ENCODE results near the gene SH3RF3. TPM values are rescaled to one million over a fixed set of nuclear protein-coding genes. Genes with fewer than 3 reads are reported as not detected.
"Not testable (repeated sequence)": the region's sequence is repeated elsewhere in the genome, so short reads cannot be mapped to it uniquely, and the experiment has no call there.

The SH3RF3 gene
- total RNA-seq, 2 donors from 2014 or later: 1.4 to 17.0 TPM

DNA sequence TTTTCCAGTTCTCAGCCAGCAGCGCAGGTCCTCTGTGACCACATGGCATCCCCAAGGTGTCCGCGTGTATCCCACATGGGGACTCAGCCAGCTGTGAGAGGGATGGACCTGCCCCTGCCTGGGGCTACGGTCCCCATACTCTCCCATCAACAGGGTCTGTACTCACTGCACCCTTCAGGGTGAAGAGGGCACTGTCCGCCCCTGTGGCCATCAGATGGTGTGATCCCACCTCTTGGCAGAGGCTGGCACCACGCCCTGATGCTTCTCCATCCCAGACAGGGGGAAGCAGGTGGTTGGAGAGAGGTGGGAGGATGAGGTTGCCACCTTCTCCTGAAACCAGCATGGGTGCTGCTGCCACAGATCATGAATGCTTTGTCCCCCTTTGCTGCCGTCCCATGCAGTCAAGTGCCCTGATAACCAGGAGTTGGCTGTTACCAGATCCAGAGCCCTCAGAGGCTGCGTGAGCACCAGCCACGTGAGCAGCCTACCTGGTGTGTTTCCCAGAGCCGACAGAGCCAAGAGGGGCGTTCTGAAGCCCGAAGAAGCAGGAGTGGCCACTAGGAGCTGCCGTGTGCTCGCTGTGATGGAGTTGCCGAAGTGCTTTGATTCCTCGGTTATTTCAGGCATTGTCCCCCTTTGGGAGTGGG is 93.9 kb downstream of the SH3RF3 start:
- no peak for TF ChIP-seq POLR2A (IDR thresholded peaks at IDR 0.05)
- TF ChIP-seq, protein P1, sequence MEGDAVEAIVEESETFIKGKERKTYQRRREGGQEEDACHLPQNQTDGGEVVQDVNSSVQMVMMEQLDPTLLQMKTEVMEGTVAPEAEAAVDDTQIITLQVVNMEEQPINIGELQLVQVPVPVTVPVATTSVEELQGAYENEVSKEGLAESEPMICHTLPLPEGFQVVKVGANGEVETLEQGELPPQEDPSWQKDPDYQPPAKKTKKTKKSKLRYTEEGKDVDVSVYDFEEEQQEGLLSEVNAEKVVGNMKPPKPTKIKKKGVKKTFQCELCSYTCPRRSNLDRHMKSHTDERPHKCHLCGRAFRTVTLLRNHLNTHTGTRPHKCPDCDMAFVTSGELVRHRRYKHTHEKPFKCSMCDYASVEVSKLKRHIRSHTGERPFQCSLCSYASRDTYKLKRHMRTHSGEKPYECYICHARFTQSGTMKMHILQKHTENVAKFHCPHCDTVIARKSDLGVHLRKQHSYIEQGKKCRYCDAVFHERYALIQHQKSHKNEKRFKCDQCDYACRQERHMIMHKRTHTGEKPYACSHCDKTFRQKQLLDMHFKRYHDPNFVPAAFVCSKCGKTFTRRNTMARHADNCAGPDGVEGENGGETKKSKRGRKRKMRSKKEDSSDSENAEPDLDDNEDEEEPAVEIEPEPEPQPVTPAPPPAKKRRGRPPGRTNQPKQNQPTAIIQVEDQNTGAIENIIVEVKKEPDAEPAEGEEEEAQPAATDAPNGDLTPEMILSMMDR (IDR thresholded peaks at IDR 0.05): no peak
- TF ChIP-seq POLR2AphosphoS5 (IDR thresholded peaks at IDR 0.05): no peak
- Histone ChIP-seq H3K36me3 (no peaks in the 10 kb centered on the region), H3K4me3 (no peak overlapping the region), H3K27ac (no peak overlapping the region), H3K9me3 (no peaks in the 10 kb centered on the region), H3K27me3 (replicated peaks; ENCODE audit: insufficient read depth) (no peaks in the 10 kb centered on the region), H3K4me1 (replicated peaks) (no peaks in the 10 kb centered on the region)
- no peak for DNase-seq (ENCODE audit: low spot score)
- intact Hi-C loops (cut with DNase I): no loop called here
- 86% methylated on average over 15 of the region's 16 CpGs for WGBS

GRCh38 chr2:109223490-109223889 is 94.5 kb downstream of the SH3RF3 start:
- H3K36me3 ChIP-seq: no peaks in the 10 kb centered on the region
- TF ChIP-seq, protein P1 (IDR thresholded peaks at IDR 0.05): no peak
- no peak for TF ChIP-seq POLR2AphosphoS5 (IDR thresholded peaks at IDR 0.05)
- TF ChIP-seq POLR2A (IDR thresholded peaks at IDR 0.05): no peak
- no peaks in the 10 kb centered on the region for H3K27me3 ChIP-seq (replicated peaks; ENCODE audit: insufficient read depth)
- intact Hi-C loops (cut with DNase I): no loop called here
- no peaks in the 10 kb centered on the region for H3K9me3 ChIP-seq
- 96% methylated on average over 7 of the region's 8 CpGs for WGBS
- H3K27ac ChIP-seq: no peak overlapping the region
- no peak for DNase-seq (ENCODE audit: low spot score)
- no peaks in the 10 kb centered on the region for H3K4me1 ChIP-seq (replicated peaks)
- H3K4me3 ChIP-seq: no peak overlapping the region

DNA sequence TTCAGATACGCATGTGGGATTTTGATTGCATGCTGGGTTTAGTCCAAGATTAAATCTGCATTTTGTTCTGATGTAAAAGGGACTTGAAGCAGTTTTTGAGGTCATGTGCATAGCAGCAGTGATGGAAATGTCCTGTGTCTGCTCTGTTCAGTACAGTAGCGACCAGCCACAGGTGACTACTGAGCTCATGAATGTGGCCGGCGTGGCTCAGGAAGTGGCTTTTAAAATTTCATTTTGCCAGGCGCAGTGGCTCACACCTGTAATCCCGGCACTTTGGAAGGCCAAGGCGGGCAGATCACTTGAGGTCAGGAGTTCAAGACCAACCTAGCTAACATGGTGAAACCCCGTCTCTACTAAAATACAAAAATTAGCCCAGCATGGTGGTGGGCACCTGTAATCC is 95.3 kb downstream of the SH3RF3 start:
- DNase-seq (ENCODE audit: low spot score); H3K4me1 ChIP-seq (replicated peaks); H3K27ac ChIP-seq; H3K4me3 ChIP-seq; H3K9me3 ChIP-seq; intact Hi-C loops (cut with DNase I); H3K36me3 ChIP-seq; H3K27me3 ChIP-seq (replicated peaks; ENCODE audit: insufficient read depth): not testable (repeated sequence)
- 94% methylated on average over 8 of the region's 8 CpGs for WGBS

DNA sequence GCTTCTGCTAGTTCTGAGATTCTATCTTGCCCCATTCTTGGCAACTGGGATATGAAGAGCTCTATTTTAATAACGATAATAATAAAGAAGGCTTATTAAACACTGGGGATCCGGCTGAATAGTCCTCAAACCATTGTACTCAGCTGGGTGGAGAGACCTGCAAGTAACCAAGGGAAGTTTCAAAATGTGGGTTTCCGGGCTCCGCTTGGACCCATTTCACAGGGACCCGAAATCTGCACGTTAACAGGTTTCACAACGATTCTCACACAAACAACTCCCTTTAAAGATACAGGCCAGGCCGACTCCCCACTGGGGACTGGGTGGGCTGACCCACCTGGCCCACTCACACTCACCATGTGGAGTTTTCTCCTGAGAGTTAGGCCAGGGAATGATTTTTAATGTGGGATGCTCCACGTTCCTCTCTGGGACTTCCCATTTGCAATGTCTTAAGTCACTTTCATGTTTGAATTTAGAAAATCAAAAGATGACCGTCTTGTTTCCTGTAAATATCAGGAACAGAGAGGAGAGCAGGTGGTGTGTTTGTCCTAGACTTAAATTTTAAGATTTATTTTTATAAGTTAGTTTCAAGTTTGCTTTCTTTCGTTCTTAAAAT is 96.3 kb downstream of the SH3RF3 start:
- intact Hi-C loops (cut with DNase I): no loop called here
- no peak for TF ChIP-seq POLR2AphosphoS5 (IDR thresholded peaks at IDR 0.05)
- 90% methylated on average over 11 of the region's 11 CpGs for WGBS

DNA sequence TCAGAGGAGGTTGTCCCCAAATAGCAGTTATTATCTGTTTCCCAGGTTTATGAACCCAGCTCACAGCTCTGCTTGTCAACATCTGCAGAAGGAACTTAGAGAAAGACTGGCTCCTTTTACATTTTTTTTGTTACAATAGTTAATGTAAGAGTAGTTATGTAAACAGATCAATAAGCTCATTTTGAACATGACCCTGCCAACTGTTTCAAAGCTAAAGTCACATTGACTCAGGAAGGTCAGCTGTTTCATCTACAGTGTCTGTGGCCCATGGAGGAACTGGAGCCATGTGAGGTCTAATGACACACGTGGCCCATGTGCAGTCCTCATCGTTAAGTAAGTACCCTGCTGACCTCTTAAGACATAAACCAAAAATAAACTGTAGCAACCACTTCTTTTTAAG is 97.1 kb downstream of the SH3RF3 start:
- H3K36me3 ChIP-seq: no peaks in the 10 kb centered on the region
- intact Hi-C loops (cut with DNase I): no loop called here
- H3K9me3 ChIP-seq: no peaks in the 10 kb centered on the region
- TF ChIP-seq POLR2AphosphoS5 (IDR thresholded peaks at IDR 0.05): no peak
- TF ChIP-seq, protein P1 (IDR thresholded peaks at IDR 0.05): no peak
- TF ChIP-seq POLR2A (IDR thresholded peaks at IDR 0.05): no peak
- H3K27ac ChIP-seq: no peak overlapping the region
- no peaks in the 10 kb centered on the region for H3K4me1 ChIP-seq (replicated peaks)
- H3K4me3 ChIP-seq: no peak overlapping the region
- no peaks in the 10 kb centered on the region for H3K27me3 ChIP-seq (replicated peaks; ENCODE audit: insufficient read depth)
- WGBS: 87% methylated on average over 2 of the region's 2 CpGs
- DNase-seq (ENCODE audit: low spot score): no peak

More for the DNA sequence above, 96.3 kb downstream of the SH3RF3 start:
- Histone ChIP-seq H3K27me3 (replicated peaks; ENCODE audit: insufficient read depth) (no peaks in the 10 kb centered on the region), H3K4me3 (no peak overlapping the region), H3K9me3 (no peaks in the 10 kb centered on the region), H3K4me1 (replicated peaks) (no peaks in the 10 kb centered on the region), H3K27ac (no peak overlapping the region), H3K36me3 (no peaks in the 10 kb centered on the region)
- DNase-seq (ENCODE audit: low spot score): no peak

DNA sequence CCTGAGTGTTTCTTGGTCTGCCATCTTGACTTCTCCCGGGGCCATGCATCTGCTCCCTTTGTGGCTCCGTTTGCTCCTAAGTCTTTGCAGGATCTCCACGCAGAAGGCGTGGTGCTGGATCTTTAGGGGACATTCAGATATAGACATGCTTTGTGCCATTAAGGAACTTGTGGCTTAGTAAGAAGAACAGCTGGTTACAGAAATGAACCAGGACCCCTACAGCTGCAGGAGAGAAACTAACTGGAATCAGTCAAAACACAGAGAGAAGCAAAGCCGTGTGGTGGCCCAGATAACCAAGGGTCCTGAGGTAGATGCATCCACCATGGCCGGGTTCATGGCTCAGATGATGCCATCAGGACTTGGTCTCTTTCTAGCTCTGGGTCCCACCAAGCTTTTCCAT is 97.6 kb downstream of the SH3RF3 start:
- WGBS: 94% methylated on average over 6 of the region's 6 CpGs
- H3K27me3 ChIP-seq (replicated peaks; ENCODE audit: insufficient read depth): no peaks in the 10 kb centered on the region
- TF ChIP-seq POLR2AphosphoS5 (IDR thresholded peaks at IDR 0.05): no peak
- TF ChIP-seq POLR2A (IDR thresholded peaks at IDR 0.05): no peak
- TF ChIP-seq, protein P1 (IDR thresholded peaks at IDR 0.05): no peak
- no peaks in the 10 kb centered on the region for H3K9me3 ChIP-seq
- intact Hi-C loops (cut with DNase I): no loop called here
- no peak overlapping the region for H3K4me3 ChIP-seq
- H3K27ac ChIP-seq: no peak overlapping the region
- no peaks in the 10 kb centered on the region for H3K4me1 ChIP-seq (replicated peaks)
- H3K36me3 ChIP-seq: no peaks in the 10 kb centered on the region
- DNase-seq (ENCODE audit: low spot score): no peak
